ENCODE data around the gene NRIP3.

DNA sequence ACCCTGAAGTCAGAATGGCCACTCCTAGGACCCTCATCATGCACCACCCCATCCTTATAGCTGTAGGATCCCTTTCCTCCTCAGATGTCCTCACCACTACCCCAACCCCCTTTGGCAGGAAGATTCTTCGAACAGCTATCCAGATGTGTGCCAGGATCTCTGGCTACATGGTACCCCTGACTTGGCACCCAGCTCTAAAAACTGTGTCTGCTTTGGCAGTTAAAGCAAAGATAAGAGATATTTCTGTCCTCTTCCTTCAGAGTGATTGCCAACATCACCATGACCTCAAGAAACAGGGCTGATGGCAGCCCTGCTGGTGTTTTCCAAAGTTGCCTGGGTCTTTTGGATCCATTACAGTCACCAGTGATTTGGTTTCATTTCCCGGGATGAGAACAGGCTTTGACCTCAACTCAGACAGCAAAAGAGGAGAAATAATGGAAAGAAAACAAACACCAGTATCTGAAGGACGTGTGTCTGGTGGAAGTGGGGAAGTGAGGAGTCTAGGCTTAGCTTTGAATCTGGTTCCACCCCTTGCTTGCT is 4.3 kb upstream of the NRIP3 start:
- TF ChIP-seq, protein P1, sequence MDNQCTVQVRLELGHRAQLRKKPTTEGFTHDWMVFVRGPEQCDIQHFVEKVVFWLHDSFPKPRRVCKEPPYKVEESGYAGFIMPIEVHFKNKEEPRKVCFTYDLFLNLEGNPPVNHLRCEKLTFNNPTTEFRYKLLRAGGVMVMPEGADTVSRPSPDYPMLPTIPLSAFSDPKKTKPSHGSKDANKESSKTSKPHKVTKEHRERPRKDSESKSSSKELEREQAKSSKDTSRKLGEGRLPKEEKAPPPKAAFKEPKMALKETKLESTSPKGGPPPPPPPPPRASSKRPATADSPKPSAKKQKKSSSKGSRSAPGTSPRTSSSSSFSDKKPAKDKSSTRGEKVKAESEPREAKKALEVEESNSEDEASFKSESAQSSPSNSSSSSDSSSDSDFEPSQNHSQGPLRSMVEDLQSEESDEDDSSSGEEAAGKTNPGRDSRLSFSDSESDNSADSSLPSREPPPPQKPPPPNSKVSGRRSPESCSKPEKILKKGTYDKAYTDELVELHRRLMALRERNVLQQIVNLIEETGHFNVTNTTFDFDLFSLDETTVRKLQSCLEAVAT (IDR thresholded peaks at IDR 0.05) = no peak
- TF ChIP-seq ZNF707 (CRISPR knock-in tag; conservative IDR thresholded peaks at IDR 0.05) (no peak), ZNF146 (CRISPR knock-in tag; IDR thresholded peaks at IDR 0.05; ENCODE audit: unreplicated experiment) (no peak), SNIP1 (IDR thresholded peaks at IDR 0.05; ENCODE audit: low read depth) (no peak), STAT5B (CRISPR knock-in tag; IDR thresholded peaks at IDR 0.05) (no peak), CBX5 (IDR thresholded peaks at IDR 0.05; ENCODE audit: borderline replicate concordance, low read depth) (no peak), JUNB (CRISPR knock-in tag; conservative IDR thresholded peaks at IDR 0.05) (no peak), ESRRA (IDR thresholded peaks at IDR 0.05; ENCODE audit: borderline replicate concordance, low read depth) (no peak), TEAD1 (CRISPR knock-in tag; IDR thresholded peaks at IDR 0.05) (no peak), SAFB2 (IDR thresholded peaks at IDR 0.05; ENCODE audit: borderline replicate concordance, low read depth, low read length, severe bottlenecking) (no peak)

Data from K562 (cell line).